ENCODE results near the gene CAPZB.

CAPZB gene

GRCh38 chr1:19426294-19427086 is 58.8 kb downstream of the CAPZB start:
- DNase-seq (ENCODE audit: insufficient read length, low spot score) (no peak), FAIRE-seq (no peak)
- TF ChIP-seq TAF1 (IDR thresholded peaks at IDR 0.05; ENCODE audit: low read depth, low read length) (no peak), POU2F2 (IDR thresholded peaks at IDR 0.05; ENCODE audit: low read depth, low read length) (no peak), POLR2AphosphoS5 (IDR thresholded peaks at IDR 0.05; ENCODE audit: low read depth, low read length) (no peak), SPI1 (IDR thresholded peaks at IDR 0.05; ENCODE audit: low read depth, low read length) (no peak), POLR2A (IDR thresholded peaks at IDR 0.05; ENCODE audit: low read depth, low read length) (no peak), PAX5 (IDR thresholded peaks at IDR 0.05; ENCODE audit: insufficient read depth, low read length, severe bottlenecking) (no peak)

- no peak for TF ChIP-seq POLR2AphosphoS5 (IDR thresholded peaks at IDR 0.05; ENCODE audit: low read depth, low read length)
- no peak for TF ChIP-seq TAF1 (IDR thresholded peaks at IDR 0.05; ENCODE audit: low read depth, low read length)
- no peak for TF ChIP-seq POU2F2 (IDR thresholded peaks at IDR 0.05; ENCODE audit: low read depth, low read length)
- no peak for TF ChIP-seq POLR2A (IDR thresholded peaks at IDR 0.05; ENCODE audit: low read depth, low read length)
- TF ChIP-seq PAX5 (IDR thresholded peaks at IDR 0.05; ENCODE audit: insufficient read depth, low read length, severe bottlenecking): no peak
- TF ChIP-seq SPI1 (IDR thresholded peaks at IDR 0.05; ENCODE audit: low read depth, low read length): no peak
- DNase-seq (ENCODE audit: insufficient read length, low spot score) (no peak), FAIRE-seq (no peak)
These were observed 59.6 kb downstream of the CAPZB start for GRCh38 chr1:19425646-19426239.

DNA sequence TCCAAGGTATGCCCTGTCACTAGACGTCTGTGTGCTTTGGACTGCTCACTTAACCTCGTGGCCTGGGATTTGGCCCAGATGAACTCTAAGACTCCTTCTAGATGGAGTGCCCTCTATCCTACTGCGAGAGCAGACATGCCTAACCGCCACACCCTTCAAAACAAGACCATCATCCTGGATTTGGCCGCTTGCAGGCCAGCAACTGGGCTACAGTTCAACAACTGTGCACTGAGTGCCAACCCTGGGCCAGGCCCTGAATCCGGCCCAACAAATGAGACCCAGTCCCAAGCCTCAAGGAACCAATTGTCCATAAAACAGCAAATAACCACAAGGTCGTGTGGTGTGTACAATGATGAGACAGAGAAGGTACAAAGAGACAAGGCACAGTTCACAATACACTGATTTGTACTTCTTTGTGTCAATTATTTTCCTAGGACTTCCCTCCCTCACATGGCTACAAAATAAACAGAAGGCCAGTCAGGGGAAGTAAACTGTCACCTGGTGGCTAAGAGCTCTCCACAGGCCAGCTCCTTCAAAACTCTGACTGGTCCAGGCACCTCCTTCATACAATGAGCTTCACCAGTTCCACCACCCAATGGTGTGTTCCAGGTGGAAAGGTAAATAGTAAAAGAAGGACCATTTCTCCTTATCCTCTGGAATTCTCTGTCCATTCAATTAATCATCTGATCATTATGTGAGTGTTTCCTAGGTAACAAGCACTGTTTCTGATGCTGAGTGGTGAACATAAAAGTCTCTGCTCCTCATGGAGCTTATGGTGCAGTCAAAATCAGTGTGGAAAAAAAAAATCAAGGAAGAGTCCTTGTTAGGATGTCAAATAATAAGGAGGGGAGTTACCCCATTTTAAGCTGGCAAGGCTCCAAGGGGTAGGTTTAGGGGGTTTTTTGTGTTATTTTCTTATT is 60.4 kb downstream of the CAPZB start:
- DNase-seq (ENCODE audit: insufficient read length, low spot score) (no peak), FAIRE-seq (no peak)
- no peak for TF ChIP-seq PAX5 (IDR thresholded peaks at IDR 0.05; ENCODE audit: insufficient read depth, low read length, severe bottlenecking)
- TF ChIP-seq TAF1 (IDR thresholded peaks at IDR 0.05; ENCODE audit: low read depth, low read length): no peak
- TF ChIP-seq POLR2A (IDR thresholded peaks at IDR 0.05; ENCODE audit: low read depth, low read length): no peak
- no peak for TF ChIP-seq SPI1 (IDR thresholded peaks at IDR 0.05; ENCODE audit: low read depth, low read length)
- no peak for TF ChIP-seq POLR2AphosphoS5 (IDR thresholded peaks at IDR 0.05; ENCODE audit: low read depth, low read length)
- TF ChIP-seq POU2F2 (IDR thresholded peaks at IDR 0.05; ENCODE audit: low read depth, low read length): no peak

GRCh38 chr1:19423130-19423529 is 62.2 kb downstream of the CAPZB start:
- FAIRE-seq: no peak
- TF ChIP-seq SPI1 (IDR thresholded peaks at IDR 0.05; ENCODE audit: low read depth, low read length) (no peak), TAF1 (IDR thresholded peaks at IDR 0.05; ENCODE audit: low read depth, low read length) (no peak), POU2F2 (IDR thresholded peaks at IDR 0.05; ENCODE audit: low read depth, low read length) (no peak), POLR2A (IDR thresholded peaks at IDR 0.05; ENCODE audit: low read depth, low read length) (no peak), POLR2AphosphoS5 (IDR thresholded peaks at IDR 0.05; ENCODE audit: low read depth, low read length) (no peak), PAX5 (IDR thresholded peaks at IDR 0.05; ENCODE audit: insufficient read depth, low read length, severe bottlenecking) (no peak)
- no peak for DNase-seq (ENCODE audit: insufficient read length, low spot score)

DNA sequence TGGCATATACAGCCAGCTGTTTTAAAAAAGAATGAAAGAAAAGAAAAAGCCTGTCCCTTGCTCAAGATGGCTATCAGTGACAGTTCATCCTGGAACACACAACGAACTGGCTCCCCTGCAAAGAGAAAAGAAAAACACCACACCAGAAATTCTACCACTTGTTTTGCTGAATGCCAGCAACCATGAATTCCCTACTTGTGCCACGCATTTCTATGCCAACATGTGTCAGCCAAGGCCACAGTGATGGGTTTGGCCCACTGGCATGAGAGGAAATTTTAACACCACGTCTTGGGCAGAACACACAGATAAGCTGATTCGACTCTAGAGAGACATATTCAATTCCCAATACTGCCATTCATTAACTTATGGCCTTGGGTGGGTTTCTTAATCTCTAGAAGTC is 64.0 kb downstream of the CAPZB start:
- no peak for TF ChIP-seq POLR2AphosphoS5 (IDR thresholded peaks at IDR 0.05; ENCODE audit: low read depth, low read length)
- TF ChIP-seq POLR2A (IDR thresholded peaks at IDR 0.05; ENCODE audit: low read depth, low read length): no peak
- TF ChIP-seq TAF1 (IDR thresholded peaks at IDR 0.05; ENCODE audit: low read depth, low read length): no peak
- TF ChIP-seq POU2F2 (IDR thresholded peaks at IDR 0.05; ENCODE audit: low read depth, low read length): no peak
- TF ChIP-seq SPI1 (IDR thresholded peaks at IDR 0.05; ENCODE audit: low read depth, low read length): no peak
- TF ChIP-seq PAX5 (IDR thresholded peaks at IDR 0.05; ENCODE audit: insufficient read depth, low read length, severe bottlenecking): no peak
- DNase-seq (ENCODE audit: insufficient read length, low spot score) (no peak), FAIRE-seq (no peak)

GRCh38 chr1:19420606-19421005 is 64.7 kb downstream of the CAPZB start:
- no peak for TF ChIP-seq SPI1 (IDR thresholded peaks at IDR 0.05; ENCODE audit: low read depth, low read length)
- no peak for TF ChIP-seq PAX5 (IDR thresholded peaks at IDR 0.05; ENCODE audit: insufficient read depth, low read length, severe bottlenecking)
- no peak for TF ChIP-seq POLR2A (IDR thresholded peaks at IDR 0.05; ENCODE audit: low read depth, low read length)
- no peak for TF ChIP-seq TAF1 (IDR thresholded peaks at IDR 0.05; ENCODE audit: low read depth, low read length)
- TF ChIP-seq POLR2AphosphoS5 (IDR thresholded peaks at IDR 0.05; ENCODE audit: low read depth, low read length): no peak
- TF ChIP-seq POU2F2 (IDR thresholded peaks at IDR 0.05; ENCODE audit: low read depth, low read length): no peak
- DNase-seq (ENCODE audit: insufficient read length, low spot score) (no peak), FAIRE-seq (no peak)

DNA sequence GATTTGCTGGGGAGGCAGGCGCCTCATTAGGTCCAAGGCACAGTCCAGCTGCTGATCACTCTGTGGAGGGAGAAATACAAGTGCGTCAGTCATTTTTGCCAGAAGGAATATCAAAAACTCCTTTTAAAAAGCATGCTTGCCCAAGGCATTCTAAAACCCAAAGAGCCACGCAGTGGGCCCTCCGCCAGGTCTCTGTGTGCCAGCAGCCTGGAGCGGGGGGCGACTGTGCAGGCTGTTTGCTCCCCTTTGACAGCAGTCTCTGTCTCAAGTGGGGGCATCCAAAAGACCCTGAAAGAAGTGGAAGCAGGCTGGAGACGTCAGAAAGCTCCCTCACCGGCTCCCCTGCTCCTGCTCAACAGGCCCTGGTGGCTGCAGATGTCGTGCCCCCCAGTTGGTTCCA is 65.6 kb downstream of the CAPZB start:
- FAIRE-seq (no peak), DNase-seq (ENCODE audit: insufficient read length, low spot score) (no peak)
- TF ChIP-seq POU2F2 (IDR thresholded peaks at IDR 0.05; ENCODE audit: low read depth, low read length) (no peak), POLR2A (IDR thresholded peaks at IDR 0.05; ENCODE audit: low read depth, low read length) (no peak), SPI1 (IDR thresholded peaks at IDR 0.05; ENCODE audit: low read depth, low read length) (no peak), POLR2AphosphoS5 (IDR thresholded peaks at IDR 0.05; ENCODE audit: low read depth, low read length) (no peak), TAF1 (IDR thresholded peaks at IDR 0.05; ENCODE audit: low read depth, low read length) (no peak), PAX5 (IDR thresholded peaks at IDR 0.05; ENCODE audit: insufficient read depth, low read length, severe bottlenecking) (no peak)

DNA sequence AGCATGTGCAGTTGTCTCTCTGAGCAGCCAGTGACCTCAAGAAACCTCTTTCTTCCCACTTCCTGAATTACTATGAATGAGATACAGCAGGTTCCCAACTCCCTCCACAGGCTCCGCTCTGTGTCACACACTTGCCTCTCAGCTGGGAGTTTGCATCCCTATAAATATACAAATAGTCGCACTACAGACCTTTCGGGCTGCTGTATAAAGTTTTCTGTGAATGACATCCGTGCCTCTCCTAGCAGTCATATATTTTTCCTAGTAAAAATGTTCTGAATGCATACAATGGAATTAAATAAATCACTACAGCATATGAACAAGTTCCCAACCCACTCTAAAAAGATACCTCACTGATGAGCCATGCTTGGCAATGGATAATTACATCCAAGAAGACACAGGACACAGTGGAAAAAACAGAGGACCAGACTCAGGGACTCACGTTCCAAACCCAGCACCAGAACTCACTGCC is 66.8 kb downstream of the CAPZB start:
- FAIRE-seq: no peak

More for the DNA sequence above, 66.8 kb downstream of the CAPZB start:
- DNase-seq (ENCODE audit: insufficient read length, low spot score): no peak
- TF ChIP-seq POU2F2 (IDR thresholded peaks at IDR 0.05; ENCODE audit: low read depth, low read length) (no peak), TAF1 (IDR thresholded peaks at IDR 0.05; ENCODE audit: low read depth, low read length) (no peak), SPI1 (IDR thresholded peaks at IDR 0.05; ENCODE audit: low read depth, low read length) (peak; percentile 40)
